SK-N-SH (cell line): ENCODE data around the gene RNF168. TPM values are rescaled to one million over a fixed set of nuclear protein-coding genes. Genes with fewer than 3 reads are reported as not detected.
"Not testable (repeated sequence)": the region's sequence is repeated elsewhere in the genome, so short reads cannot be mapped to it uniquely, and the experiment has no call there.

Experiments used
- CTCF ChIA-PET: fragments of 300-600, 350-600 bp; formaldehyde crosslinking; extraction: SDS; loops from one replicate; lab custom pipeline; 2021; lab: Yijun Ruan, JAX
- POLR2A ChIA-PET: fragments of 350-600 bp; sonication (Branson Sonifier 250); formaldehyde crosslinking; extraction: SDS; loops from one replicate; lab custom pipeline; 2020; ENCODE audit warnings: antibody characterized with exemption, inconsistent platforms; lab: Yijun Ruan, JAX
- DNase-seq: peaks from one replicate; pipeline ENCODE4 v3.0.0; 2012
- H2AFZ ChIP-seq: fragments of 200-600 bp; sonication (generic); 2 replicates; pipeline ENCODE4 v1.8.1; 2016; ENCODE audit warnings: antibody characterized with exemption, mild to moderate bottlenecking, low read depth
- H3F3A ChIP-seq: fragments of 200-600 bp; sonication (generic); replicated peaks from 2 replicates; pipeline ENCODE3; 2016; ENCODE audit warnings: antibody characterized with exemption, mild to moderate bottlenecking; ENCODE audit not compliant: insufficient read depth
- H3K27ac ChIP-seq, 2 experiments: fragments of 200-500 bp in 1 of 2; fragments of 200-600 bp in 1 of 2; sonication (Bioruptor generic) in 1 of 2; sonication (generic), shearing (Covaris generic) in 1 of 2; 2 replicates each; pipeline versions ENCODE4 v1.5.1 to v1.6.1; 2014 to 2016; ENCODE audit warnings: low read depth in 2 of 2, inconsistent platforms in 1 of 2, low read length in 1 of 2, mild to moderate bottlenecking in 1 of 2, mixed read lengths in 1 of 2
- H3K27me3 ChIP-seq: fragments of 200-600 bp; sonication (generic), shearing (Covaris generic); 2 replicates; pipeline ENCODE4 v1.6.1; 2016; ENCODE audit warnings: mixed run types; ENCODE audit not compliant: insufficient read depth
- H3K36me3 ChIP-seq, 2 experiments: fragments of 200-500 bp in 1 of 2; fragments of 200-600 bp in 1 of 2; sonication (Bioruptor generic) in 1 of 2; sonication (generic) in 1 of 2; replicated peaks in 1 of 2; 2 replicates each; pipeline versions ENCODE3 to v1.5.1; 2014 to 2016; ENCODE audit warnings: low read length in 1 of 2, mild to moderate bottlenecking in 1 of 2; ENCODE audit not compliant: insufficient read depth in 2 of 2, control insufficient read depth in 1 of 2
- H3K4me1 ChIP-seq, 2 experiments: fragments of 200-500 bp in 1 of 2; fragments of 200-600 bp in 1 of 2; sonication (Bioruptor generic) in 1 of 2; sonication (generic), shearing (Covaris generic) in 1 of 2; 2 replicates each; pipeline versions ENCODE4 v1.5.1 to v1.6.1; 2014 to 2016; ENCODE audit warnings: low read depth in 1 of 2, low read length in 1 of 2, mixed run types in 1 of 2; ENCODE audit not compliant: insufficient read depth in 2 of 2, control insufficient read depth in 1 of 2
- H3K4me2 ChIP-seq: fragments of 200-600 bp; sonication (generic), shearing (Covaris generic); 2 replicates; pipeline ENCODE4 v1.6.1; 2017; ENCODE audit warnings: mixed run types
- H3K4me3 ChIP-seq, 2 experiments: fragments of 200-500 bp in 1 of 2; fragments of 200-600 bp in 1 of 2; sonication (Bioruptor generic) in 1 of 2; sonication (generic), shearing (Covaris generic) in 1 of 2; 2 replicates each; pipeline versions ENCODE4 v1.5.1 to v1.8.1; 2014 to 2016; ENCODE audit warnings: low read depth in 2 of 2, inconsistent platforms in 1 of 2, low read length in 1 of 2, mild to moderate bottlenecking in 1 of 2, mixed read lengths in 1 of 2, moderate library complexity in 1 of 2
- H3K79me2 ChIP-seq: fragments of 200-600 bp; sonication (generic); 2 replicates; pipeline ENCODE4 v1.8.1; 2017; ENCODE audit warnings: mild to moderate bottlenecking; ENCODE audit not compliant: insufficient read depth
- H3K9ac ChIP-seq: fragments of 200-600 bp; sonication (generic); 2 replicates; pipeline ENCODE4 v1.6.1; 2017; ENCODE audit warnings: mixed run types
- H3K9me2 ChIP-seq: fragments of 200-600 bp; sonication (generic); 2 replicates; pipeline ENCODE4 v1.6.1; 2017; ENCODE audit warnings: mixed run types
- H3K9me3 ChIP-seq: fragments of 200-600 bp; sonication (generic); 2 replicates; pipeline ENCODE4 v1.6.1; 2017; ENCODE audit warnings: mixed run types, mild to moderate bottlenecking, moderate library complexity
- H4K20me1 ChIP-seq: fragments of 200-600 bp; sonication (generic); 2 replicates; pipeline ENCODE4 v1.6.1; 2017; ENCODE audit warnings: mild to moderate bottlenecking, mixed run types; ENCODE audit not compliant: insufficient read depth
- CHD2 ChIP-seq: fragments of 150-350 bp; IDR thresholded peaks from 2 replicates; pipeline ENCODE4 v1.6.1; 2018; ENCODE audit warnings: low read length; ENCODE audit not compliant: partially characterized antibody
- ELF1 ChIP-seq: IDR thresholded peaks from 2 replicates; pipeline ENCODE4 v1.4.0; 2012
- EP300 ChIP-seq, 2 experiments: IDR thresholded peaks; 2 replicates each; pipeline versions ENCODE4 v1.4.0 to v1.6.1; 2012; ENCODE audit warnings: borderline replicate concordance in 1 of 2, low read depth in 1 of 2, low read length in 1 of 2
- EZH2phosphoT487 ChIP-seq: fragments of 200-600 bp; sonication (generic); IDR thresholded peaks from 2 replicates; pipeline ENCODE4 v1.6.1; 2017; ENCODE audit warnings: low read depth, mixed run types, mild to moderate bottlenecking, antibody characterized with exemption, moderate library complexity, borderline replicate concordance
- MXI1 ChIP-seq: IDR thresholded peaks from 2 replicates; pipeline ENCODE4 v1.6.1; 2012; ENCODE audit warnings: mild to moderate bottlenecking, low read depth, low read length, improper control_type of control experiment
- RAD21 ChIP-seq: IDR thresholded peaks from 2 replicates; pipeline ENCODE4 v1.6.1; 2012; ENCODE audit warnings: mild to moderate bottlenecking, low read length
- RCOR1 ChIP-seq: fragments of 150-350 bp; IDR thresholded peaks from 2 replicates; pipeline ENCODE4 v1.6.1; 2017; ENCODE audit warnings: antibody characterized with exemption, low read length
- RFX5 ChIP-seq: IDR thresholded peaks from 2 replicates; pipeline ENCODE4 v1.6.1; 2012; ENCODE audit warnings: mild to moderate bottlenecking, improper control_type of control experiment, low read length
- RXRA ChIP-seq: IDR thresholded peaks from 2 replicates; pipeline ENCODE4 v1.4.0; 2012; ENCODE audit warnings: low read depth, mild to moderate bottlenecking, borderline replicate concordance
- YY1 ChIP-seq: IDR thresholded peaks from 2 replicates; pipeline ENCODE4 v1.4.0; 2012; ENCODE audit warnings: low read depth, mild to moderate bottlenecking
- WGBS: methylation state at CpG from one replicate; pipeline ENCODE4 v1.1.6; 2017; ENCODE audit warnings: low lambda C conversion rate; 5-methylcytosine and 5-hydroxymethylcytosine counted together
- polyA plus RNA-seq, 3 experiments: library from polyadenylated mRNA; depleted of rRNA; stranded (reverse); fragments of >200 nt; gene quantifications; 2 replicates each; pipeline ENCODE4 v1.2.3, GENCODE V29; 2012
- TF ChIP-seq, protein P1 (sequence below): fragments of 200-600 bp; sonication (generic); IDR thresholded peaks from 2 replicates; pipeline ENCODE4 v1.6.1; 2017; ENCODE audit warnings: antibody characterized with exemption, mild to moderate bottlenecking, moderate library complexity
- TF ChIP-seq, protein P2 (sequence below): IDR thresholded peaks from 2 replicates; pipeline ENCODE4 v1.4.0; 2012; ENCODE audit warnings: low read depth
- TF ChIP-seq, protein P3 (sequence below): IDR thresholded peaks from 2 replicates; pipeline ENCODE4 v1.4.0; 2012; ENCODE audit warnings: low read depth, borderline replicate concordance
- TF ChIP-seq, protein P4 (sequence below): IDR thresholded peaks from 2 replicates; pipeline ENCODE4 v1.6.1; 2012; ENCODE audit warnings: mild to moderate bottlenecking, low read depth, low read length, moderate library complexity

RNF168 gene
- polyA plus RNA-seq, 1 of the 3 experiments (the other 2 are of a cell fraction) = 1.9 TPM

DNA sequence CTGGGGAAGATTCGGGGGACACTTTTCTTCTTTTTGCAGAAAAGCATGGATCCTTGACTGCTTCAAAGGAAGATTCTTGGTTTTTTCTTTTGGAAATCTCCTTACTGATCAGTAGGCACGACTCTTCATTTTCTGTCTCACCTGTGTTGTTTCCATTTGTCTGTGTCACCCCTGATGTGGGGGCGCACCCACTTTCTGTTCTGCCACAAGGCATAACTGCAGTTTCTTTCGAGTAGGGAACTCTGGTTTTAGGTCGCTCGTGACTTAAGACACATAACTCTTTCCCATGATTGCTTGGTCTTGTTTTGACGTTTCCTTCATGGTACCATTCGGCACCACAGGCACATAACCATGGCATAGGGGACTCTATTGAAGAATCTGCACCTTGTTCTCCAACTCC is 31.3 kb downstream of the RNF168 start:
- Histone ChIP-seq H3K9me2 (no peaks in the 10 kb centered on the region), H4K20me1 (no peaks in the 10 kb centered on the region), H3K9me3 (no peaks in the 10 kb centered on the region), H3F3A (peaks cover 18% of the 10 kb centered on the region), H3K27ac (peak overlapping the region in 1 of 2 experiments; percentile 4; a peak in 1 of 4 replicates), H3K9ac (peak overlapping the region; percentile 18; the same call in 1 of the 2 replicates), H3K4me3 (no peak overlapping the region), H3K4me2 (no peak overlapping the region), H3K27me3 (no peaks in the 10 kb centered on the region), H2AFZ (no peak overlapping the region), H3K36me3 (peaks cover 30 to 44% of the 10 kb centered on the region in 2 experiments), H3K79me2 (peaks cover 34% of the 10 kb centered on the region), H3K4me1 (peaks cover 0 to 12% of the 10 kb centered on the region in 2 experiments; a peak in 1 of 4 replicates)
- TF ChIP-seq, protein P1, sequence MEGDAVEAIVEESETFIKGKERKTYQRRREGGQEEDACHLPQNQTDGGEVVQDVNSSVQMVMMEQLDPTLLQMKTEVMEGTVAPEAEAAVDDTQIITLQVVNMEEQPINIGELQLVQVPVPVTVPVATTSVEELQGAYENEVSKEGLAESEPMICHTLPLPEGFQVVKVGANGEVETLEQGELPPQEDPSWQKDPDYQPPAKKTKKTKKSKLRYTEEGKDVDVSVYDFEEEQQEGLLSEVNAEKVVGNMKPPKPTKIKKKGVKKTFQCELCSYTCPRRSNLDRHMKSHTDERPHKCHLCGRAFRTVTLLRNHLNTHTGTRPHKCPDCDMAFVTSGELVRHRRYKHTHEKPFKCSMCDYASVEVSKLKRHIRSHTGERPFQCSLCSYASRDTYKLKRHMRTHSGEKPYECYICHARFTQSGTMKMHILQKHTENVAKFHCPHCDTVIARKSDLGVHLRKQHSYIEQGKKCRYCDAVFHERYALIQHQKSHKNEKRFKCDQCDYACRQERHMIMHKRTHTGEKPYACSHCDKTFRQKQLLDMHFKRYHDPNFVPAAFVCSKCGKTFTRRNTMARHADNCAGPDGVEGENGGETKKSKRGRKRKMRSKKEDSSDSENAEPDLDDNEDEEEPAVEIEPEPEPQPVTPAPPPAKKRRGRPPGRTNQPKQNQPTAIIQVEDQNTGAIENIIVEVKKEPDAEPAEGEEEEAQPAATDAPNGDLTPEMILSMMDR = no peak
- TF ChIP-seq, protein P2, sequence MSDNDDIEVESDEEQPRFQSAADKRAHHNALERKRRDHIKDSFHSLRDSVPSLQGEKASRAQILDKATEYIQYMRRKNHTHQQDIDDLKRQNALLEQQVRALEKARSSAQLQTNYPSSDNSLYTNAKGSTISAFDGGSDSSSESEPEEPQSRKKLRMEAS = no peak
- TF ChIP-seq, protein P3, sequence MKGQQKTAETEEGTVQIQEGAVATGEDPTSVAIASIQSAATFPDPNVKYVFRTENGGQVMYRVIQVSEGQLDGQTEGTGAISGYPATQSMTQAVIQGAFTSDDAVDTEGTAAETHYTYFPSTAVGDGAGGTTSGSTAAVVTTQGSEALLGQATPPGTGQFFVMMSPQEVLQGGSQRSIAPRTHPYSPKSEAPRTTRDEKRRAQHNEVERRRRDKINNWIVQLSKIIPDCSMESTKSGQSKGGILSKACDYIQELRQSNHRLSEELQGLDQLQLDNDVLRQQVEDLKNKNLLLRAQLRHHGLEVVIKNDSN = no peak
- TF ChIP-seq RCOR1 (no peak), RFX5 (no peak), YY1 (no peak), EZH2phosphoT487 (no peak), MXI1 (no peak), EP300 (IDR thresholded peaks at IDR 0.05; ENCODE audit: borderline replicate concordance in 1 of 2, low read depth in 1 of 2, low read length in 1 of 2) (no peak), RXRA (no peak), CHD2 (no peak)
- 97% methylated on average over 8 of the region's 8 CpGs for WGBS
- CTCF ChIA-PET = no interaction called here
- POLR2A ChIA-PET = no interaction called here
- DNase-seq = no peak

DNA sequence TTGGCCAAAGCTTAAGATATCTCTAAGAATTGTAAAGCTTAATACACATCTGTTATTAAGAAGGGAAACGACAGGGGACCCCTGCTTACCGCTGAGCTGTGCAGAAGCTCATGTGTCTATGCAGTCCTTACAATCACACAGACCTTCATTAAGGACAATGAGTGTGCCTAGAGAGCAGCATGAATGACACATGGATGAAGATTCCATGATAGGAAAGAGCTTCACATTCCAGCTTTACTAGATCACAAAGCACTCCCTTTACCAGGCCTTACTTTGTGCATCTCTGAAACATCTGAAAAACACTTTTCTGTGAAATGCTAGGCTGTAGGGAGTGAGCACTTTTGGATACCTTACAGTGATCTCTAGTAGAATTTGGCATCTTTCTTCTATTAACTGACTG is 32.0 kb downstream of the RNF168 start:
- POLR2A ChIA-PET = no interaction called here
- peaks cover 27 to 37% of the 10 kb centered on the region in 2 experiments for H3K36me3 ChIP-seq

DNA sequence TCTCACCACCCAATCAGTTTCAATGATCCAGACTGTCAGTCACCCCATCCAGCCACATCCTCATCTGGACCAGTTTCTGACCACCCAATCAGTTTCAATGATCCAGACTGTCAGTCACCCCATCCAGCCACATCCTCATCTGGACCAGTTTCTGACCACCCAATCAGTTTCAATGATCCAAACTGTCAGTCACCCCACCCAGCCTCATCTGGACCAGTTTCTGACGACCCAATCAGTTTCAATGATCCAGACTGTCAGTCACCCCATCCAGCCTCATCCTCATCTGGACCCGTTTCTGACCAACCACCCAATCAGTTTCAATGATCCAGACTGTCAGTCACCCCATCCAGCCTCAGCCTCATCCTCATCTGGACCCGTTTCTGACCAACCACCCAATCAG is 33.4 kb downstream of the RNF168 start:
- H3K36me3 ChIP-seq = peaks cover 27 to 32% of the 10 kb centered on the region in 2 experiments
- 98% methylated on average over 3 of the region's 3 CpGs for WGBS

More for the DNA sequence above, 32.0 kb downstream of the RNF168 start:
- H3F3A ChIP-seq = peaks cover 18% of the 10 kb centered on the region
- DNase-seq = no peak
- peaks cover 0 to 12% of the 10 kb centered on the region in 2 experiments; a peak in 1 of 4 replicates for H3K4me1 ChIP-seq
- H3K27me3 ChIP-seq = no peaks in the 10 kb centered on the region
- no peaks in the 10 kb centered on the region for H4K20me1 ChIP-seq
- no peak overlapping the region for H2AFZ ChIP-seq
- no peak overlapping the region for H3K4me2 ChIP-seq
- H3K27ac ChIP-seq = peak overlapping the region in 1 of 2 experiments; percentile 4; a peak in 2 of 4 replicates
- H3K9me3 ChIP-seq = no peaks in the 10 kb centered on the region
- WGBS = 90% methylated on average over 2 of the region's 2 CpGs
- no peak overlapping the region for H3K9ac ChIP-seq
- TF ChIP-seq, protein P4, sequence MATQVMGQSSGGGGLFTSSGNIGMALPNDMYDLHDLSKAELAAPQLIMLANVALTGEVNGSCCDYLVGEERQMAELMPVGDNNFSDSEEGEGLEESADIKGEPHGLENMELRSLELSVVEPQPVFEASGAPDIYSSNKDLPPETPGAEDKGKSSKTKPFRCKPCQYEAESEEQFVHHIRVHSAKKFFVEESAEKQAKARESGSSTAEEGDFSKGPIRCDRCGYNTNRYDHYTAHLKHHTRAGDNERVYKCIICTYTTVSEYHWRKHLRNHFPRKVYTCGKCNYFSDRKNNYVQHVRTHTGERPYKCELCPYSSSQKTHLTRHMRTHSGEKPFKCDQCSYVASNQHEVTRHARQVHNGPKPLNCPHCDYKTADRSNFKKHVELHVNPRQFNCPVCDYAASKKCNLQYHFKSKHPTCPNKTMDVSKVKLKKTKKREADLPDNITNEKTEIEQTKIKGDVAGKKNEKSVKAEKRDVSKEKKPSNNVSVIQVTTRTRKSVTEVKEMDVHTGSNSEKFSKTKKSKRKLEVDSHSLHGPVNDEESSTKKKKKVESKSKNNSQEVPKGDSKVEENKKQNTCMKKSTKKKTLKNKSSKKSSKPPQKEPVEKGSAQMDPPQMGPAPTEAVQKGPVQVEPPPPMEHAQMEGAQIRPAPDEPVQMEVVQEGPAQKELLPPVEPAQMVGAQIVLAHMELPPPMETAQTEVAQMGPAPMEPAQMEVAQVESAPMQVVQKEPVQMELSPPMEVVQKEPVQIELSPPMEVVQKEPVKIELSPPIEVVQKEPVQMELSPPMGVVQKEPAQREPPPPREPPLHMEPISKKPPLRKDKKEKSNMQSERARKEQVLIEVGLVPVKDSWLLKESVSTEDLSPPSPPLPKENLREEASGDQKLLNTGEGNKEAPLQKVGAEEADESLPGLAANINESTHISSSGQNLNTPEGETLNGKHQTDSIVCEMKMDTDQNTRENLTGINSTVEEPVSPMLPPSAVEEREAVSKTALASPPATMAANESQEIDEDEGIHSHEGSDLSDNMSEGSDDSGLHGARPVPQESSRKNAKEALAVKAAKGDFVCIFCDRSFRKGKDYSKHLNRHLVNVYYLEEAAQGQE = no peak
- TF ChIP-seq RAD21 (no peak), ELF1 (no peak)
- no peaks in the 10 kb centered on the region for H3K9me2 ChIP-seq
- H3K4me3 ChIP-seq = no peak overlapping the region
- H3K79me2 ChIP-seq = peaks cover 34% of the 10 kb centered on the region
- CTCF ChIA-PET = no interaction called here

More for the DNA sequence above, 33.4 kb downstream of the RNF168 start:
- H3K9me3 ChIP-seq, CTCF ChIA-PET, DNase-seq, H3K9me2 ChIP-seq, H3K4me3 ChIP-seq, POLR2A ChIA-PET, H3K27ac ChIP-seq, H3K4me2 ChIP-seq, H4K20me1 ChIP-seq, H2AFZ ChIP-seq, H3K9ac ChIP-seq, H3K27me3 ChIP-seq: not testable (repeated sequence)
- Histone ChIP-seq H3K4me1 (peaks cover 0 to 12% of the 10 kb centered on the region in 2 experiments; a peak in 1 of 4 replicates), H3K79me2 (peaks cover 35% of the 10 kb centered on the region), H3F3A (peaks cover 18% of the 10 kb centered on the region)
